Measurements from ENCODE around the gene MRPS33.

The MRPS33 gene

GRCh38 chr7:141017555-141017954 is 2.8 kb upstream of the MRPS33 start:
- POLR2A ChIA-PET = no interaction called here
- TF ChIP-seq ZBTB6 (tag by site-specific recombination; IDR thresholded peaks at IDR 0.05) (no peak), SCRT2 (tag by site-specific recombination; IDR thresholded peaks at IDR 0.05) (no peak), ZNF792 (tag by site-specific recombination; IDR thresholded peaks at IDR 0.05) (no peak), OVOL3 (tag by site-specific recombination; IDR thresholded peaks at IDR 0.05) (no peak), KLF1 (tag by site-specific recombination; IDR thresholded peaks at IDR 0.05) (no peak), ZNF324 (tag by site-specific recombination; IDR thresholded peaks at IDR 0.05) (no peak), ZNF391 (tag by site-specific recombination; IDR thresholded peaks at IDR 0.05; ENCODE audit: borderline replicate concordance, low read depth) (no peak), WT1 (tag by site-specific recombination; IDR thresholded peaks at IDR 0.05) (no peak), ZNF555 (tag by site-specific recombination; conservative IDR thresholded peaks at IDR 0.05) (no peak), EGR2 (tag by site-specific recombination; IDR thresholded peaks at IDR 0.05; ENCODE audit: low read depth) (no peak), ZNF132 (tag by site-specific recombination; IDR thresholded peaks at IDR 0.05; ENCODE audit: borderline replicate concordance) (no peak)
- TF ChIP-seq, protein P1, sequence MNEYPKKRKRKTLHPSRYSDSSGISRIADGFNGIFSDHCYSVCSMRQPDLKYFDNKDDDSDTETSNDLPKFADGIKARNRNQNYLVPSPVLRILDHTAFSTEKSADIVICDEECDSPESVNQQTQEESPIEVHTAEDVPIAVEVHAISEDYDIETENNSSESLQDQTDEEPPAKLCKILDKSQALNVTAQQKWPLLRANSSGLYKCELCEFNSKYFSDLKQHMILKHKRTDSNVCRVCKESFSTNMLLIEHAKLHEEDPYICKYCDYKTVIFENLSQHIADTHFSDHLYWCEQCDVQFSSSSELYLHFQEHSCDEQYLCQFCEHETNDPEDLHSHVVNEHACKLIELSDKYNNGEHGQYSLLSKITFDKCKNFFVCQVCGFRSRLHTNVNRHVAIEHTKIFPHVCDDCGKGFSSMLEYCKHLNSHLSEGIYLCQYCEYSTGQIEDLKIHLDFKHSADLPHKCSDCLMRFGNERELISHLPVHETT (tag by site-specific recombination; IDR thresholded peaks at IDR 0.05) = no peak
- TF ChIP-seq, protein P2, sequence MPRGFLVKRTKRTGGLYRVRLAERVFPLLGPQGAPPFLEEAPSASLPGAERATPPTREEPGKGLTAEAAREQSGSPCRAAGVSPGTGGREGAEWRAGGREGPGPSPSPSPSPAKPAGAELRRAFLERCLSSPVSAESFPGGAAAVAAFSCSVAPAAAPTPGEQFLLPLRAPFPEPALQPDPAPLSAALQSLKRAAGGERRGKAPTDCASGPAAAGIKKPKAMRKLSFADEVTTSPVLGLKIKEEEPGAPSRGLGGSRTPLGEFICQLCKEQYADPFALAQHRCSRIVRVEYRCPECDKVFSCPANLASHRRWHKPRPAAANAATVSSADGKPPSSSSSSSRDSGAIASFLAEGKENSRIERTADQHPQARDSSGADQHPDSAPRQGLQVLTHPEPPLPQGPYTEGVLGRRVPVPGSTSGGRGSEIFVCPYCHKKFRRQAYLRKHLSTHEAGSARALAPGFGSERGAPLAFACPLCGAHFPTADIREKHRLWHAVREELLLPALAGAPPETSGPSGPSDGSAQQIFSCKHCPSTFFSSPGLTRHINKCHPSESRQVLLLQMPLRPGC (tag by site-specific recombination; IDR thresholded peaks at IDR 0.05) = no peak

DNA sequence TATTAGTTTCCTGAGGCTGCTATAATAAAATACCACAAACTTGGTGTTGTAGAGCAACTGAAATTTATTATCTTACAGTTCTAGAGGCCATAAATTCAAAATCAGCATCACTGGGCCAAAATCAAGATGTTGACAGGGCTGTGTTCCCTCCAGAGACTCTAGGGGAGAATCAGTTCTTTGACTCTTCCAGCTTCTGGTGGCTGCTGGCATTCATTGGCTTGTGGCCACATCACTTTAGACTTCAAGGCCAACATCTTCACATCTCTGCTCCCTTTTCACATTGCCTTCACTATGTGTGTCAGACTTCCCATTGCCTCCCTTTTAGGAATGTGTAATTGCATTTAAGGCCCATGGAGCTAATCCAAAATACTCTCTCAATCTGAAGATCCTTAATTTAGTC is 1.6 kb upstream of the MRPS33 start:
- POLR2A ChIA-PET = no interaction called here

More at GRCh38 chr7:141017555-141017954, 2.8 kb upstream of the MRPS33 start:
- Histone ChIP-seq H3K4me1 (ENCODE audit: control insufficient read depth, insufficient read depth, low read length) (no peaks in the 10 kb centered on the region), H3K36me3 (ENCODE audit: control insufficient read depth in 2 of 2, insufficient read depth in 1 of 2, low read length in 2 of 2) (no peaks in the 10 kb centered on the region), H3K4me3 (ENCODE audit: low read depth, low read length) (no peak overlapping the region), H3K9me3 (ENCODE audit: control insufficient read depth, insufficient read depth, low read depth, low read length) (no peaks in the 10 kb centered on the region), H3K27ac (ENCODE audit: extremely low read depth, low read depth, low read length) (no peak overlapping the region)
- CTCF ChIA-PET = interaction anchor here (0.6 to 0.8 kb wide), 2 partner anchors 54 to 637 kb away, joined by 3 to 8 read pairs; no protein-coding TSS in a partner anchor

GRCh38 chr7:141014125-141014523 is 628 bp downstream of the MRPS33 start:
- Histone ChIP-seq H3K27ac (ENCODE audit: extremely low read depth, low read depth, low read length) (no peak overlapping the region; the same call in 1 of the 2 replicates), H3K9me3 (ENCODE audit: control insufficient read depth, insufficient read depth, low read depth, low read length) (no peaks in the 10 kb centered on the region), H3K4me3 (ENCODE audit: low read depth, low read length) (peak overlapping the region; percentile 89), H3K36me3 (ENCODE audit: control insufficient read depth in 2 of 2, insufficient read depth in 1 of 2, low read length in 2 of 2) (peaks cover 0 to 18% of the 10 kb centered on the region in 2 experiments; a peak in 2 of 3 replicates), H3K4me1 (ENCODE audit: control insufficient read depth, insufficient read depth, low read length) (no peaks in the 10 kb centered on the region; the same call in 1 of the 2 replicates)
- POLR2A ChIA-PET = interaction anchor here (0.8 to 2.2 kb wide), 7 partner anchors 58 to 636 kb away, joined by 4 to 12 read pairs (median 5); partner anchors contain the start of genes AGK and DENND2A
- CTCF ChIA-PET = interaction anchor here (0.6 to 2.1 kb wide), 12 partner anchors 10 to 338 kb away, joined by 3 to 11 read pairs (median 3); no protein-coding TSS in a partner anchor
- TF ChIP-seq ZBTB17 (tag by site-specific recombination; IDR thresholded peaks at IDR 0.05) (peak; percentile 61; the same call in 1 of the 2 replicates), ZNF701 (tag by site-specific recombination; IDR thresholded peaks at IDR 0.05) (no peak)

More for the DNA sequence above, 1.6 kb upstream of the MRPS33 start:
- Histone ChIP-seq H3K36me3 (ENCODE audit: control insufficient read depth in 2 of 2, insufficient read depth in 1 of 2, low read length in 2 of 2) (no peaks in the 10 kb centered on the region), H3K9me3 (ENCODE audit: control insufficient read depth, insufficient read depth, low read depth, low read length) (no peaks in the 10 kb centered on the region), H3K4me1 (ENCODE audit: control insufficient read depth, insufficient read depth, low read length) (no peaks in the 10 kb centered on the region; the same call in 1 of the 2 replicates), H3K4me3 (ENCODE audit: low read depth, low read length) (no peak overlapping the region), H3K27ac (ENCODE audit: extremely low read depth, low read depth, low read length) (no peak overlapping the region)
- TF ChIP-seq, protein P3, sequence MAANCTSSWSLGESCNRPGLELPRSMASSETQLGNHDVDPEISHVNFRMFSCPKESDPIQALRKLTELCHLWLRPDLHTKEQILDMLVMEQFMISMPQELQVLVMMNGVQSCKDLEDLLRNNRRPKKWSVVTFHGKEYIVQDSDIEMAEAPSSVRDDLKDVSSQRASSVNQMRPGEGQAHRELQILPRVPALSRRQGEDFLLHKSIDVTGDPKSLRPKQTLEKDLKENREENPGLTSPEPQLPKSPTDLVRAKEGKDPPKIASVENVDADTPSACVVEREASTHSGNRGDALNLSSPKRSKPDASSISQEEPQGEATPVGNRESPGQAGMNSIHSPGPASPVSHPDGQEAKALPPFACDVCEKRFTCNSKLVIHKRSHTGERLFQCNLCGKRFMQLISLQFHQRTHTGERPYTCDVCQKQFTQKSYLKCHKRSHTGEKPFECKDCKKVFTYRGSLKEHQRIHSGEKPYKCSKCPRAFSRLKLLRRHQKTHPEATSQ (tag by site-specific recombination; IDR thresholded peaks at IDR 0.05) = no peak
- TF ChIP-seq SETDB1 (IDR thresholded peaks at IDR 0.05; ENCODE audit: insufficient read length, low read length) (peak; percentile 50), ZNF354C (tag by site-specific recombination; IDR thresholded peaks at IDR 0.05; ENCODE audit: borderline replicate concordance, low read depth) (no peak)
- CTCF ChIA-PET = interaction anchor here (0.6 to 2.1 kb wide), 3 partner anchors 8 to 517 kb away, joined by 3 to 11 read pairs (median 3); no protein-coding TSS in a partner anchor
